NCI-H774 (cell line): ENCODE results near the gene MBD3.
"Not testable (repeated sequence)": the region's sequence is repeated elsewhere in the genome, so short reads cannot be mapped to it uniquely, and the experiment has no call there.

Source experiments
- DNase-seq: peaks from one replicate; lab custom pipeline; 2025; lab: John Stamatoyannopoulos, UW

MBD3 gene

DNA sequence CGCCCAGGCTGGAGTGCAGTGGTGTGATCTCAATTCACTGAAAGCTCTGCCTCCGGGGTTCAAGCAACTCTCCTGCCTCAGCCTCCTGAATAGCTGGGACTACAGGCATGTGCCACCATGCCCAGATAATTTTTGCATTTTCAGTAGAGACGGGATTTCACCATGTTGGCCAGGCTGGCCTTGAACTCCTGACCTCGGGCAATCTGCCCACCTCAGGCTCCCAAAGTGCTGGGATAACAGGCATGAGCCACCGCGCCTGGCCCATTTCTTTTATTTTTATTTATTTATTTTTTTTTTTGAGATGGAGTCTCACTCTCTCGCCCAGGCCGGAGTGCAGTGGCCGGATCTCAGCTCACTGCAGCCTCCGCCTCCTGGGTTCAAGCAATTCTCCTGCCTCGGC lies 52.9 kb downstream of the MBD3 start:
- not testable (repeated sequence) for DNase-seq

DNA sequence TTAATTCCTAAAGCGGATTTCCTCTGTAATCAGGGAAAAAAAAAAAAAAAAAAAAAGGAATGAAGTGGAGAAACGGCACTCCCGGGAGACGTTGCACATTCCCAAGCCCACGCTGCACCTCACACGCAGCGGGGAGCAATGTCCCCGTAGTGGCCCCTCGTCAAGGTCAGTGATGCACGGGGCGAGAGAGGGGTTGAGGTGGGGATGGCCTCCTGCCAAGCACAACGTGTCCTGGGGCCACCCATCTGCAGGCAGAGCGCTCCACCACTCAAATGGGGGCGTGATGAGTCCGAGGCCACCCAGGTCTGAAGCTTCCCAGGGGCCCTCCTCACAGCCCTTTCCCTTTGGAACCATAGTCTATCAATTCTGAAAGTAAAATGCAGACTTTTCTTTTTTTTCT lies 53.7 kb downstream of the MBD3 start:
- no peak for DNase-seq

DNA sequence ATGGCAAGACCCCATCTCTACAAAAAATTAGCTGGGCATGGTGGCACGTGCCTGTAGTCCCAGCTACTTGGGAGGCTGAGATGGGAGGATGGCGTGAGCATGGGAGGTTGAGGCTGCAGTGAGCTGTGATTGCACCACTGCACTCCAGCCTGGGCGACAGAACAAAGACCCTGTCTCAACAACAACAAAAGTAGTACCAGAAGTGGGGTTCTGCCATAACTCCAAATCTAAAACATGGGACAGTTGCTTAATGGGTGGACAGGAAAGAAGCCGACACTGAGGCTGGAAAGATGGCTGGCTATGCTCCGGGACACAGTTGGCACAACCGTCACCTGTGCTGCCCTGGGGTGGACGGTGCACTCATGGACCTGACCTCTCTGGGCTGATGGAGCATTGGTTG lies 57.0 kb downstream of the MBD3 start:
- DNase-seq: not testable (repeated sequence)

DNA sequence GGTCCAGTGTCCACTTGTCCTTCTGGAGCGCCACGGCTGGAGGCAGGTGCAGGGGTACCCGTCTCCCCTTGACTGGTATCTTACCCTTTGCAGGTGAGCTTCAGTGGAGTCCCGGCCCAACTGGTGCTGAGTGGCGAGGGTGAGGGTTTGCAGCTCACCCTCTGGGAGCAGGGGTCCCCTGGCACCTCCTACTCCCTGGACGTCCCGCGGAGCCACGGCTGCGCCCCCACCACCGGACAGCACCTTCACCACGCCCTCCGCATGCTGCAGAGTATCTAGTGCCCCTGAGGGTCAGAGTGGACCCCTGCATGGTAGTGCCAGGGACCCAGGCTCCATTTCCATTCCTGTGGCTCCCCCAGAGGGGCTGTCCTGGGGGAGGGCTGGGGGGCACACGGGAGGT lies 57.7 kb downstream of the MBD3 start:
- no peak for DNase-seq

DNA sequence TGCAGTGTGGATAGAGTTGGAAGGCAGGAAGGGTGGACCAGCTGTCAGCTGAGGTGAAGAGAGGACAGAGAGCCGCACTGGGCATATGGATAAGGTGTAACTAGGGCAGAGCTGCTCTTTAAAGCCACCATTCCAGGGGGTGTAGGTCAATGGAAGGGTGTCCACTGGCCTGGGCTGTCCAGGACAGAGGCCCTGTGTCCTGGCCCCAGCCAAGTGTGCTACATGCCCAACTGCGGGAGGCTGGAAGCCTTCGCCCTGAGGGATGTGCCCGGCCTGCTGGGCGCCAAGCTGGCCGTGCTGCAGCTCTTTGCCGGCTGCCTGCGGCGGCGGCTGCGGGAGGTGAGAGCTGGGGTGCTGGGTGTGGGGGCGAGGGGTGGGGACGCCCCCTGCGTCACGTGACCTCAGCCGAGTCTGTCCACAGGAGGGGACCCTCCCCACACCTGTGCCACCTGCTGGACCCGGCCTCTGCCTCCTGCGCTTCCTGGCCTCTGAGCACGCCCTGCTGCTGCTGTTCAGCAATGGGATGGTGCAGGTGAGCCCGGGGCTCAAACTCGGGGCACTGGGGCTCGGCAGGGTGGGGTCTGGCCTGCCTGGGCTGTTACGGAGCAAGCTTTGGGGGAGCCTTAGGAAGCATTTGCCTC lies 59.0 kb downstream of the MBD3 start:
- DNase-seq: no peak

DNA sequence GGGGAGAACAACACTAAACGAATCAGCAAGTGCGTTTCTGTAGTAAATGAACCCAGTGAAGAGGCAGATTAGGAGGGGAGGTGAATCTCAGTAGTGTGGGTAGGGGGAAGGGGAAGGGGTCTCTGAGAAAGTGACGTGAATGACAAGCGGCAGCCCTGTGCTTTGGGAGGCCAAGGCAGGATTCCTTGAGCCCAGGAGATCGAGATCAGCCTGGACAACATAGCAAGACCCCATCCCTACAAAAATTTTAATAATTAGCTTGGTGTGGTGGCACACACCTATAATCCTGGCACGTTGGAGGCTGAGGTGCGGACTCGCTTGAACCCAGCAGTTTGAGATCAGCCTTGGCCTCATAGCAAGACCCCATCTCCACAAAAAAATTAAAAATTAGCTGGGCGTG lies 60.7 kb downstream of the MBD3 start:
- no peak for DNase-seq

DNA sequence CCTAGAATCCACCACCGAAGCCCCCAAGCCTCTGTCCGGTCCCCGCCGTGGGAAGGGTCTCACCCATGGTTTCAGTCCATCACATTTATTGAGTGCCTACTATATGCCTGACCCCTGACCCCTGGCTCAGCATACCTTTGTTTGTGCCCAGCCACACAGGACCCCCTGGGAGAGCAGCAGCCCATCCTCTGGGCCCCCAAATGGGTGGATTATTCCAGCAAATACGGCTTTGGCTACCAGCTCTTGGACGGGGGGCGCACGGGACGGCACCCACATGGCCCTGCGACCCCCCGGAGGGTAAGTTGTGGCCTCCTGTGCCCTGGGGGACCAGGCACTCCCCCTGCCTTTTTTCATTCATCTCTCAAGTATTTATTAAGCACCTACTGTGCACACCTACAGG lies 61.1 kb downstream of the MBD3 start:
- DNase-seq: no peak

DNA sequence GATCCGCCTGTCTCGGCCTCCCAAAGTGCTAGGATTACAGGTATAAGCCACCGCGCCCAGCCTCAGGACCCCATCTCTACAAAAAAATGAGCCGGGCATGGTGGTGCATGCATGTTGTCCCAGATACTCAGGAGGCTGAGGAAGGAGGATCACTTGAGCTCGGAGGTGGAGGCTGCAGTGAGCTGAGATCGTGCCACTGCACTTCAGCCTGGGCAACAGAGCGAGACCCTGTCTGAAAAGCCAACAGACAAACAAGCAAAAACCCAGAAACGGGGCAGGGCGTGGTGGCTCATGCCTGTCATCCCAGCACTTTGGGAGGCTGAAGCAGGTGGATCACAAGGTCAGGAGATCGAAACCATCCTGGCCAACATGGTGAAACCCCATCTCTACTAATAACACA lies 61.8 kb downstream of the MBD3 start:
- not testable (repeated sequence) for DNase-seq

DNA sequence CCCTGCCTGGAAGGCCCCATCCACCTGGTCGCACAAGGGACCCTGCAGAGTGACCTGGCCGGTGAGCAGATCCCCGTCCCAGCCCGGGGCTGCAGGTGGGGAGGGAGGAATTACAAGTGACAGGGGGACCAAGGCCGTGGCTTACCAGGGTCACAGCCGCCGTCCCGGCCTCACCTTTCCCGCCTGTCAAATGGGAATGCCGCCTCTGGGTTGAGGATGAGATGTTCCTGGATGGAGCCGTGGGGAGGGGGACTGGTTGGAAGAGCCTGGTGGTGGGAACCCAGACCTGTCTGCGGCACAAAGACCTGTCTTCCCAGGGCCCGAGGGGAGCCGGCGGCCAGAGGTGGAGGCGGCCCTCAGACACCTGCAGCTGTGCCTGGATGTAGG lies 63.2 kb downstream of the MBD3 start:
- DNase-seq: no peak

DNA sequence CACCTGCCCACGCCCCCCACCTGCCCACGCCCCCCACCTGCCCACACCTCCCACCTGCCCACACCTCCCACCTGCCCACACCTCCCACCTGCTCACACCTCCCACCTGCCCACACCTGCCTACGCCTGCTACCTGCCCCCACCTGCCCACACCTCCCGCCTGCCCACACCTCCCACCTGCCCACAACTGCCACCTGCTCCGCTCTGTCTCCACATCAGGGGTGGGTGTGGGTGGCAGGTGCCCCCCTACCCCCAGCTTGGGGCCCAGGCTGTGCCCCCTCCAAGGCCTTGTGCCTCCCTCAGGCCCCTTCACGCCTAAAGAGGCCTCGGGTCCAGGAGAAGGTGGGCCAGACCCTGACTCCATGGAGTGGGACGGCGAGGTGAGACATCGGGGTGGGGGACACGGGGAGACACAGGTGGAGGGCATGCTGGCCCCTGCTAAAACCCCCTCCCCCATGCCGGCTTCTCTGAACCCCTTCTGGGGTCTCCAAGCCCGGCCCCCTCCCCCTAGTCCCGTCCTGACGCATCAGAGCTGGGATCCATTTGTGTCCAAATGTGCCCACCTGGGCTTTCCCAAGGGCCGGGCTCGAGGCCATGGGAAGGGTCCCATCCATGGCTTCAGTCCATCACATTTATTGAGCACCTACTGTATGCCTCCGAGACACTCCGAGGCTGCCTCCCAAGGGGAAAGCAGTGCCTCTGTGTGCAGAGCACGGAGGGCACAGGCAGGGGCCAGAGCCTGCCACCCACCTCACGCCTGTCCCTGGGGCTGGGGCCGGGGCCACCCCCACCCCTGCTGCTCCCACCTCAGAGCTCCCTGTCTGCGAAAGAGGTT lies 63.9 kb downstream of the MBD3 start:
- DNase-seq: no peak

DNA sequence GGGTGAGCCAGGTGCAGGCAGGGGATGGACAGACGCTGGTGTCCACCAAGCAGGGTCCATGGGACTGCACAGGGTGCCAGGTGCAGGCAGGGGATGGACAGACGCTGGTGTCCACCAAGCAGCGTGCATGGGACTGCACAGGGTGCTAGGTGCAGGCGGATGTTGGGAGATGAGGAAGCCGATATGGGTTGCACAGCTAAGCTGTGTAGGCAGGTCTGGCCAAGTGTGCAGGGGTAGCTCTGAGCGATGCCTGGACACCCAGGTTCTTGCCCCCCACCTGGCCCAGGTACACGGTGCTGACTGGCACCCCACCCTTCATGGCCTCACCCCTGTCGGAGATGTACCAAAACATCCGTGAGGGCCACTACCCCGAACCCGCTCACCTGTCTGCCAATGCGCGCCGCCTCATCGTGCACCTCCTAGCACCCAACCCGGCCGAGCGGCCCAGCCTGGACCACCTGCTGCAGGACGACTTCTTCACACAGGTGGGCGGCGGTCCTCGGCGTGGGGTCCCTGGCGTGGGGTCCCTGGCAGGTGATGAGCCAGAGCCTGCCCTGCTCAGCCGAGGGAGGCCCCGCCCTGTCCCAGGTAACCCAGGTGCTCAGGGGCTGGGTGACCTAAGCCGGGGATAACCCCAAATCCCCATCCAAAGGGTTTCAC lies 64.9 kb downstream of the MBD3 start:
- DNase-seq: no peak

DNA sequence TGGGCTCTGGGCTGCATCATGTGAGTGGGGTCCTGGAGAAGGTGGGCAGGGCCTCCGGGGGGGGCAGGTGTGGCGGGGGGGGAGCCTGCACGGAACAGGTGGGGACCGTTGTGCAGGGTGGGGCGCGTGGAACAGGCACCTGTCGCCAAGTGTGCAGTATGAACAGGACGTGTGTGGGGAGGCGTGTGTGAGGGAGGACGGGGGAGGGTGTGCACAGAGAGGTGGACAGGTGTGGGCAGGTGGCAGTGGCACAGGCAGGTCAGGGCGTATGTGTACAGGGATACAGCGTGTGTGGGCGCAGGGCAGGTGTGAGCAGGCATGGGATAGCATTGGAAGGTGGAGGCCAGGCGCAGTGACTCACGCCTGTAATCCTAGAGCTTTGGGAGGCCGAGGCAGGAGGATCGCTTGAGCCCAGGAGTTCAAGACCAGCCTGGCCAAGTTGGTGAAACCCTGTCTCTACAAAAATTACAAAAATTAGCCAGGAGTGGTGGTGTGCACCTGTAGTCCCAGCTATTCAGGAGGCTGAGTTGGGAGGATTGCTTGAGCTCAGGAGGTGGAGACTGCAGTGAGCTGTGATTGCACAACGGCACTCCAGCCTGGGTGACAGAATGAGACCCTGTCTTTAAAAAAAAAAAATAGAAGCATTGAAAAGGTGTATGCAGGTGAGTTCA lies 65.6 kb downstream of the MBD3 start:
- no peak for DNase-seq

DNA sequence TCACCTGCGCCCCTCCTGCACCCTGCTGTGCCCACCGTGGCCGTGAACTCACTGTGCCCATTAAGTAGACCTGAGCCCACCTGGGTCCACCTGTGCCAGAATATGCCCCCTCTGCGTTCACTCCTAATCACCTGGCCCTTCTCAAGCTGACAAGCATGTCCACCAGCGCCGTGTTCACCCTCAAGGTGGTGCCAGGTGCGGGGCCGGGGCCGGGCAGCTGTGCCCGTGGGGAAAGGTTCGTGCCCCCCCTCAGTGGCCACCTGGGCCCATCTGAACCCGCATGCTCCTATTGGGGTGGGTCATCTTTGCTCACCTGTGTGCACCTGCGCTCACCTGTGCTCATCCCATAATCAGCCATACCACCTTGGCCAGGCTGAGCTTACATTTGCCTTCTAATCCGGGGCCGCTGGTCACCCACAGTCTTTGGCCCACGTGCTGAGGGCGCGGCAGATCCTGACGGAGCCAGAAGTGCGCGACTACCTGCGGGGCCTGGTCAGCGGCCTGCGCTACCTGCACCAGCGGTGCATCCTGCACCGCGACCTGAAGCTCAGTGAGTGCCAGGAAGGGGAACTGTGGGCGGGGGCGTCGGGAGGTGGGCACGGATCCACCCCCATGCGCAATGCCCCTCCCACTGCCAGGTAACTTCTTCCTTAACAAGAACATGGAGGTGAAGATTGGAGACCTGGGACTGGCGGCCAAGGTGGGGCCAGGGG lies 66.4 kb downstream of the MBD3 start:
- DNase-seq: no peak

DNA sequence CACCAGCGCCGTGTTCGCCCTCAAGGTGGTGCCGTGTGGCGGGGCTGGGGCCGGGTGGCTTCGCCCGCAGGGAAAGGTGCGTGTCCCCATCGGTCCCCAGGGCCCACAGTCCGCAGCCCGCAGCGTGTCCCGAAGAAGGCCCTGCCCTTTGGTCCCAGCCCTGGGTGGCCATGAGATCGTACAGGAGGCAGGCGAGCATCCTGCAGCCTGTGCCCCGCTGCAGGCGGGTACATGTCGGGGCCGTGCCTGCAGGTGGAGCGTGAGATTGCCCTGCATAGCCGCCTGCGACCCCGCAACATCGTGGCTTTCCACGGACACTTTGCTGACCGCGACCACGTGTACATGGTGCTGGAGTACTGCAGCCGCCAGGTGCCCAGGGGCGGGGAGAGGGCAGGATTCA lies 67.3 kb downstream of the MBD3 start:
- no peak for DNase-seq

DNA sequence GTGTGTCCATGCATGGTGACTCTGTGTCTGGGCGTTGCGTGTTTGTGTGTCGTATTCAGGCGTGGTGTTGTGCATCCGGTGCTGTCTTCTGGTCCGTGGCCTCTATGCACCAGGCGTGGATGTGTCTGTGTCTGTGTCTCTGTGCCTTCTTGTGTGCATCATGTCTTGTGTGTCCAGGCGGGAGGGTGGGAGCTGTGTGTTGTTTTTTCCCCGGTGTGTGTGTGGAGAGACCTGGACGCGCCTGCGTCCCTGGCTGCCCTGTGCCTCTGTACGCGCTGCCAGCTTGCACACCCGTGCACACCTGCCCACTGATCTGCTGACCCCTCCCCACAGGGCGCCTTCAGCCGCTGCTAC lies 67.7 kb downstream of the MBD3 start:
- no peak for DNase-seq

DNA sequence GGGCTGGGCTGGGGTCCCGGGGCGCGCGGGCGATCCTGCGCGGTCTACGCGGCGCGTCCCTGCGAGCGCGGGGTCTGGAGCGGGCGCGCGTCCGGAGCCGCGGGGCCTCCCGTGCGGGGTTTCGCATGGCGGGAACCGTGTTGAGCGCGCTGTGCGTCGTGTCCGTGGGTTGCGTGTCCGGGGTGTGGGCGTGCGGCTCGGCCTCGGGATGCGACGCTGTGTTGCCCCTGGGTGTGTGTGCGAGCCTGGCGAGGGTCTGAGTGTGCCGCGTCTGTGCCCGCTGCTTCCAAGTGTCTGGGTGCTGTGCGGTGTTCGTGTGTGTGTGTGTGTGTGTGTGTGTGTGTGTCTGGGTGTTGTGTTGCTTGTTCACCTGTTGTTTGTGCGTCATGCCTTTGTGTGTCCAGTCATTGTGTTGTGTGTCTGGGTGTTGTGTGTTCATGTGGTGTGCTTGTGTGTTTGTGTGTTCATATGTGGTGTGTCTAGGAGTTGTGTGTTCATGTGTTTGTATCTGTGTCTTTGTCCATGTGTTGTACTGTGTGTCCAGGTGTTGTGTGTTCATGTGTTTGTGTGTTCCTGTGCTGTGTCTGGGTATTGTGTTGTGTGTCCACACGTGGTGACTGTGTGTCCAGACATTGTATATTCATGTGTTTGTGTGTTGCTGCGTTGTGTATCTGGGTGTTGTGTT lies 68.2 kb downstream of the MBD3 start:
- no peak for DNase-seq
